DMS 273 (cell line): ENCODE results near the gene EFCAB13.
"Not testable (repeated sequence)": the region's sequence is repeated elsewhere in the genome, so short reads cannot be mapped to it uniquely, and the experiment has no call there.

Experiments used
- DNase-seq: peaks from one replicate; lab custom pipeline; 2025; ENCODE audit not compliant: unreplicated experiment; lab: John Stamatoyannopoulos, UW

EFCAB13 gene

DNA sequence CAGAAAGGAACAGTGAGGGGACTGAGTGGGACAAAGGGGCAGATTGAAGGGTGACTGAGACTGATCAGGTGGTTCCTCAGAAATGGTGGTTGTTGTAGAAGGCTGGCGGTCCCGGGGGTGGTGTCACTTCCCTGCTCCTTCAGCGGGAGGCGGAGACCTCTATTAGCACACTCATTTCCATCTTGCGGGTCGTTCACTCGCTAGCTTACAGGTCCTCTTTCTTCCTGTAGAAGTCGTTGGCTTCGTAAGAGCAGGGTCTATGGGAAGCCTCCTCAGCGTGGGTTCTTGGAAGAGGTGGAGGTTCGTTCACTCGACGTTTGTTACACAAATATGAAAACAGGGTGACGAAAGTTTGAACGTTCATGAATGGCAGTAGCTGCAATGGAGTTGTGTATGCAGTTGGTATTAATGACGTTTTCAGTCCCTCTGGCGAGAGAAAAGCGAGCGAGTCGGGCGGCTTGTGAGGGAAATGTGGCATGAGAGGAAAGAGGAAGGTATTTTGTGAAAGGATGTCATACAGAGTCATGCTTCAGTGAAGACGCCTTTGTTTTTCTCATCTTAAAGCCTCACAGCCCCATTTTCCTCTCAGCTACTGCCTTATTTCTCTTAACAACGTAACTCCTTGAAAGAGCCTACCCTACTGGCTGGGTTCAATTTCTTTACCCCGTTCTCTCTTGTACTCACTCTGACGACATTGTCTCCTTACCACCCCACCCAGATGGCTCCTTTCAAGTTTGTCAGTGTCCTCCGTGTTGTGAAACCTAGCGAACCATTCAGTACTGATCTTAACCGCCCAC, 667 bp downstream of the EFCAB13 start:
- DNase-seq, result peak; percentile 75

DNA sequence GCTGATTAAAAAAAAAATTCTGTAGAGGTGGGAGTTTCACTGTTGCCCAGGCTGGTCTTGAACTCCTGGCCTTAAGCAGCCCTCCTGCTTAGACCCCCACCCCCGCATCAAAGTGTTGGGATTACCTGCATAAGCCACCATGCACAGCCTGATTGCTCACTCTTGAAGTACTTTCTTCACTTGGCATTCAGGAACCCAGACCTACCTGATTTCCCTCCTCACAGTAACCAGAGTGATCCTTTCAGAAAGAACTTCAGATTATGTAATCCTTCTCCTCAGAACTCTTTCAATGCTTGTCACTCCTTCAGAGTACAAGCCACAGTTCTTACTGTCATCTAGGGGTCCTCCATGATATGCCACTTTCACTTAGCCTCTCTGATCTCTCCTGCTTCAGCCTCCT, 1.4 kb downstream of the EFCAB13 start:
- no peak for DNase-seq

DNA sequence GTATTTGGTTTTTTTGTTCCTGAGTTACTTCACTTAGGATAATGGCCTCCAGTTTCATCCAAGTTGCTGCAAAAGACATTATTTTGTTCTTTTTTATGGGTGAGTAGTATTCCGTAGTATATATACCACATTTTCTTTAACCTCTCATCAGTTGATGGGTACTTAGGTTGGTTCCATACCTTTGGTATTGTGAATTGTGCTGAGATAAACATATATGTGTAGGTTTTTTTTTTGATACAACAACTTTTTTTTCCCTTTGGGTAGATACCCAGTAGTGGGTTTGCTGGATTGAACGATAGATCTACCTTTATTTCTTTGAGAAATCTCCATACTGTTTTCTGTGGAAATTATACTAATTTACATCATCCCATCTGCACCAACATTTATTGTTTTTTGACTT, 6.8 kb downstream of the EFCAB13 start:
- DNase-seq, result no peak

DNA sequence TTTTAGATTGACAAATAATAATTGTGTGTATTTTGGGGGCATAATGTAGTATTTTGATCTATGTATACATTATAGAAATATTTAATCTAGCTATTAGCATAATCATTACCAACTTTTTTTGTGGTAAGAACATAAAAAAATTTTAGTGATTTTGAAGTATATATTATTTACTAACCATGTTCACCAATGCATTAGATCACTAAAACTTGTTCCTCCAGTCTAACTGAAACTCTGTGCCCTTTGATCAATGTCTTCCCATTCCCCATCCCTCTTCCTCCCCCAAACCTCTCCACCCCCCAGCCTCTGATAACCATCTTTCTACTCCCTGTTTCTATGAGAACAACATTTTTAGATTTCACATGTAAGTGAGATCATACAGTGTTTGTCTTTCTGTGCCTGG, 8.5 kb downstream of the EFCAB13 start:
- no peak for DNase-seq

DNA sequence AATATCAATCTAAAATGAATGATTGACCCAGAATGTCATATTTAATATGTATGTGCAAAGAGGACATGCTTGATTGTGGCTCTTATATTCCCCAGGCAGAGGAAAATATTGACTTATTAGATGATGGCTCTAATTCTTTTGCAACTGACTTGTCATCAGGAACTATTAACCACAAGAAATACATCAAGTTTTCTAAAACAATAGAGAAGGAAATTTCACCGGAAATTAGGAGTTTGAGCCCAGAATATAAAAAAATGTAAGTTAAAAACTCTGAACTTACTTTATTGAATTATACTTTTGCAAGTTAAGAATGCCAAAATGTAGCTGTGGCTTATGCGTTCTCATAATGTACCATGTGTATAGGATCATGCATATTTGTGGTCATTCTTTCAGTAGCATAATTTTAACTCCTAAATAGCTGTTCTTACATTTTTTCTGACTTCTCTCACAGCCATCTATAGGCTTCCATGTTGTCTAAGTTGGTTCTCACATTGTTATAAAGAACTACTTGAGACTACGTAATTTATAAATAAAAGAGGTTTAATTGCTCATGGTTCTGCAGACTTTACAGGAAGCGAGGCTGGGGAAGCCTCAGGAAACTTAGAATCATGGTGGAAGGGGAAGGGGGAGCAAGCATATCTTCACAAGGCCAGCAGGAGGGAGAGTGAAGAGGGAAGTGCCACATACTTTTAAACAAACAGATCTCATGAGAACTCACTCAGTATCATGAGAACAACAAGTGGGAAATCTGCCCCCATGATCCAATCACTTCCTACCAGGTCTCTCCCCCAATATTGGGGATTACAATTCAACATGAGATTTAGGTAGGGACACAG, 11.6 kb downstream of the EFCAB13 start:
- DNase-seq, result no peak

DNA sequence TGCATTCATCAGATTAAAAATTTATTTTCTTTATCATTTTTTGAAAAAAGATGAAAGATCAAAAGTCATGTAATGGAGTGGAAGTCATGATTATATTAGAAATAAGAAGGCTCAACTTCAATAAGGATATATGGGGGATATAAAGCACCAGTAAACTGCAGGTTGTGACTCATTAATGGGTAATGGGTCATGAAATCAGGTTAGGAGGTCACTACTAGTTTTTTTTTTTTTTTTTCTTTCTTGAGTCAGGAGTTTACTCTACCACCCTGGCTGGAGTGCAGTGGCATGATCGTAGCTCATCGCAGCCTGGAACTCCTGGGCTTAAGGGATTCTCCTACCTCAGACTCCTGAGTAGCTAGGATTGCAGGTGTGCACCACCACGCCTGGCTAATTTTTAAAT, 14.3 kb downstream of the EFCAB13 start:
- DNase-seq, result no peak

DNA sequence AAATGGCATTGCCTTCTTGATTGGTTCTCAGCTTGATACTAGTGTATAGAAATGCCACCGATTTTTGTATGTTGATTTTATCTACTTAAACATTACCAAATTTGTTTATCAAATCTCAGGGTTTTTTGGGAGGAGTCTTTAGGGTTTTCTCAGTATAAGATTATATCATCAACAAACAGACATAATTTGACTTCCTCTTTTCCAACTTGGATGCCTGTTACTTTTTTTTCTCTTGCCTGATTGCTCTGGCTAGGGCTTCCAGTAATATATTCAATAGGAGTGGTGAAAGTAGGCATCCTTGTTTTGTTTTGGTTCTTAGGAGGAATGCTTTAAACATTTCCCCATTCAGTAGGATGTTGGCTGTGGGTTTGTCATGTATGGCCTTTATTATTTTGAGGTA, 29.1 kb downstream of the EFCAB13 start:
- DNase-seq, result no peak

DNA sequence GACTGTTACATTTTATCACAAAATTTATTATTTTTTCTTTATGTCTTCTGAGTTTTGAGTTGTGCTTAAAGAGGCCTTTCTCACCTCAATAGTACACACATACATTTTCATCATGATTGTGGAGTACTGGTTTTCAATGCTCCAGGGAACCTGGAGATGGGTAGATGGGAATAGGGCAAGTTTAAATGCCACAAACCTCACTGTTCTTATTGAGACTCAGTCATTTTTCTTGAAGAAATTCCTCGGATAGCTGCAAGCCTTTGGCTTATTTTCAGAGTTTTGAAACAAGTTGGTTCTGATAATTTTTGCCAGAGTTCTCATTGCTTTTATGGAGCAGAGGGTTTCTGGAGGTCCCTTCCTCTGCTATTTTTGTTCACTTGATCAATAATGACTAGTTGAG, 34.9 kb downstream of the EFCAB13 start:
- DNase-seq, result no peak

DNA sequence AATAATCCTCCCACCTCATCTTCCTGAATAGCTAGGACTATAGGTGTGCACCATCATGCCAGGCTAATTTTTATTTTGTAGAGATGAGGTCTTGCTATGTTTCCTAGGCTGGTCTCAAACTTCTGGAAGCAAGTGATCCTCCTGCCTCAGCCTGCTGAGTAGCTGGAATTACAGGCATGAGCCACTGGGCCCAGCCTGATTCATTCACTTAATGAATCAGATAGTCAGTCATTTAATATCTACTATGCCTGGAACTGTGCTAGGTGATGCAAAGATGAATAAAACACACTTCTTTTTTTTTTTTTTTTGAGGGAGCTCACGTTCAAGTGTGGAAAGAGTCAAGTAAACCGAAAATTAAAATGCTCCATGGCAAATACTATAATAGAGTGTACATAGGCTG, 39.4 kb downstream of the EFCAB13 start:
- no peak for DNase-seq

DNA sequence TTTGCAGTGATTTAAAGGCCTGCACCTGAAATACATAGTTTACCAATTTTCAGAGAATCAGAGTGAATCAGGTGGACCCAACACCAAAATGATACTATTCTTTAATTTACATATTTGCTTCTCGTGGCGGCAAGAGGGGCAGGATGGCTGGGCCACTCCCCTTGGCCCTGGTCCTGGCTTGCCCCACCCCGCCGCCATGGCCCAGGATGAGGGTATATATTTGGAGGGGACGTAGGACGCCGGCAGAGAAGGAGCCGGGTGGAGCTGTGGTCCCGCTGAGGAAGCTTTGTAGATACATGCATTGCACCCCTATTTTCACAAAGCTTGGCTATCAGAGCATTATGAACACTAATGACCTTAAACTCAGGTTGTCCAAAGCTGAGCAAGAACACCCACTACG, 43.5 kb downstream of the EFCAB13 start:
- DNase-seq, result no peak

DNA sequence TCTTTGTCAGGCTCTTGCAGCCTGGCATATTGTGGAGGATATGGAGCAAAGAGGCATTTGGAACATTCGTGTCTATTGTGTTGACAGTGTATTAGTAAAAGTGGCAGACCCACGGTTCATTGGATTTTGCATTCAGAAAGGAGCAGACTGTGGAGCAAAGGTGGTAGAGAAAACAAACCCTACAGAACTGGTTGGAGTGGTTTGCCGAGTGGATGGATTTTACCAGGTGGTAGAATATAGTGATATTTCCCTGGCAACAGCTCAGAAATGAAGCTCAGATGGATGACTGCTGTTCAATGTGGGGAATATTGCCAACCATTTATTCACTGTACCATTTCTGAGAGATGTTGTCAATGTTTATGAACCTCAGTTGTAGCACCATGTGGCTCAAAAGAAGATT, 44.5 kb downstream of the EFCAB13 start:
- no peak for DNase-seq

DNA sequence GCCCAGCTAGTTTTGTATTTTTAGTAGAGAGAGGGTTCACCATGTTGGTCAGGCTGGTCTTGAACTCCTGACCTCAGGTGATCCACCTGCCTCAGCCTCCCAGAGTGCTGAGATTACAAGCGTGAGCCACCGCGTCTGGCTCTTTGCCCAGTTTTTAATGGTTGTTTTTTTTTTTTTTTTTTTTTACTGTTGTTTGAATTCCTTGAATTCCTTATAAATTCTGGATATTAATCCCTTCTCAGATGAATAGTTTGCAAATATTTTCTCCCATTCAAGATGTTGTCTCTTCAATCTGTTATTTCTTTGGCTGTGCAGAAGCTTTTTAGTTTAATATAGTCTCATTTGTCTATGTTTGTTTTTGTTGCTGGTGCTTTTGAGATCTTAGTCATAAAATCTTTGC, 47.1 kb downstream of the EFCAB13 start:
- DNase-seq, result not testable (repeated sequence)

DNA sequence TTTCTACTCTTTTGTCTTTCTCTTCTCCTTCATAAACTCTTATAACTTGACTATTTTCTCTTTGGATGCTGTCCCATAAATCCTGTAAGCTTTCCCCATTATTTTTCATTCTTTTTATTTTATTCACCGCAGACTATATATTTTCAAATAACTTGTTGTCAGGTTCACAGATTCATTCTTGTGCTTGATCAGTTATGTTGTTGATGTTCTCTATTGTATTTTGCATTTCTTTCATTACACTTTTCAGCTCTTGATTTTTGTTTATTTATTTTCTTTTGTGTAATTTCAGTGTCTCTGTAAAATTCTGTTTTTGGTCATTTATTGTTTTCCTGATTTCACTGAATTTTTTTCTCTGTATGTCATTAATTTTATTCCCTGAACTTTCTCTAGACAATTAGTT, 49.2 kb downstream of the EFCAB13 start:
- no peak for DNase-seq

DNA sequence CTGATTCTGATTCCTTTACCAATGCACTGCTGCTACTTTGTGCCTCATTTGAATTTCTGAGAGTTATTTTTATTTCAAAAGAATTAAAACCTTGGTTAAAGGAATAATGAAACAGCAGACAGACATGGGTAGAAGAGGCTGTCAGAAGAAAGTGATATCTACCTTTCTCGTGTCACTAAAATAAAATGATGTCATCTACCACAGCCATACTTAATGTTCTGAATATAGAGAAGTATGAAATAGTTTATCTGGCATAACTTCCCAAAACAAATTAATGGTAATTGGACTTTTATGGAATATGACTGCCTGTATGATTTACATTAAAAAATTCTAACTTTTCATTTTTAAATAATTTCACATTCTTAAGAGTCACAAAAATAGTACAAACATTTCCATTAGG, 52.5 kb downstream of the EFCAB13 start:
- DNase-seq, result no peak

DNA sequence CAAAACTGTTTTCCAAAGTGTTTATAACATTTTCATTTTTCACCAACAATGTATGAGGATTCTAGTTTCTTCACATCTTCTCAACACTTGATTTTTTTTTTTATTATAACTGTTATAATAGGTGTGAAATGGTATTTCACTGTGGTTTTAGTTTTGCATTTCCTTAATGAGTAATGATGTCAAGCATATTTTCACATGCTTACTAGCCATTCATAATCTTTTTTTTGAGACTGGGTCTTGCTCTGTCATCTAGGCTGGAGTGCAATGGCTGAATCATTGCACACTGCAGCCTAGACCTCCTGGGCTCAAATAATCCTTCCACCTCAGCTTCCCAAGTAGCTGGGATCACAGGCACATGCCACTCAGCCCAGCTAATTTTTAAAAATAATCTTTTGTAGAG, 65.1 kb downstream of the EFCAB13 start:
- DNase-seq, result no peak

DNA sequence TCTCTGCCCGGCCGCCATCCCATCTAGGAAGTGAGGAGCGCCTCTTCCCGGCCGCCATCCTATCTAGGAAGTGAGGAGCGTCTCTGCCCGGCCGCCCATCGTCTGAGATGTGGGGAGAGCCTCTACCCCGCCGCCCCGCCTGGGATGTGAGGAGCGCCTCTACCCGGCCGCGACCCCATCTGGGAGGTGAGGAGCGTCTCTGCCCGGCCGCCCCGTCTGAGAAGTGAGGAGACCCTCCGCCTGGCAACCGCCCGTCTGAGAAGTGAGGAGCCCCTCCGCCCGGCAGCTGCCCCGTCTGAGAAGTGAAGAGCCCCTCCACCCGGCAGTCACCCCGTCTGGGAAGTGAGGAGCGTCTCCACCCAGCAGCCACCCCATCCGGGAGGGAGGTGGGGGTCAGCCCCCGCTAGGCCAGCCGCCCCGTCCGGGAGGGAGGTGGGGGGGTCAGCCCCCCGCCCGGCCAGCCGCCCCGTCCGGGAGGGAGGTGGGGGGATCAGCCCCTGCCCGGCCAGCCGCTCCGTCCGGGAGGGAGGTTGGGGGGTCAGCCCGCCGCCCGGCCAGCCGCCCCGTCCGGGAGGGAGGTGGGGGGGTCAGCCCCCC, 73.9 kb downstream of the EFCAB13 start:
- not testable (repeated sequence) for DNase-seq

DNA sequence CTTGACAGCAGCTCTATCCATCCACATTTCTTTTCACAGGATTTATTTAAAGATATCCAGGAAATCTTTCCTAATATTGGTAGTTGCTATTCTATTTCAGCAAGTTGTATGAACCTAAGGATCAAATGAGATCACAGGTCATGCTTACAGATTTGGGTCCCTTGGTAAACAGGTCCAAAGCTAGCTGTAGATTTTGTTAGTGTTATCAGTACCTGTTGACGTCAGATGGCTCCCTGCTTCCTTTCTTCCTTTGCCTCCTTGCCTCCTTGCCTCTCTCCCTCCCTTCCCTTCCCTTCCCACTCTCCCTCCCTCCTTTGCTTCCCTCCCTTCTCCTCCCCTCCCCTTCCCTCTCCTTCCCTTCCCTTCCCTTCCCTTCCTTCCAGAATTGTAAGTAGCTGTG, 76.6 kb downstream of the EFCAB13 start:
- no peak for DNase-seq

DNA sequence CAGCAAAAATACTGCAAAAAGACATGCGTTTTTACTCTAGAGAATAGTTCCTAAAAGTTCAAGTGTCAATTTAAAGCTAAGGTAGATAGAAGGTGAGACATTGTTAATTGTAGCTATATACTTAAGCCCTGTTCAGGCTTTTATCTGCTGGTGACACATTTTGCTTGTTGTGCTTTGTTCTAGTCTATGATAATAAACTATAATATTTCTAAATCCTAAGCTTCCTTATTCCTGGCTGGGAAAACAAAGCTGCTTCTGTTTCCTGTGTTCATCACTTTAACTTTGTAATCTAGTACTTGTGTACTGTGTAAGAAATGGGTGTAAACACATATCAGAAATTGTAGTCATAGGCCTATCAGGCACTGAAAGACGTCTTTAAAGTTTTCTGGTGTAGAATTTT, 77.3 kb downstream of the EFCAB13 start:
- no peak for DNase-seq

DNA sequence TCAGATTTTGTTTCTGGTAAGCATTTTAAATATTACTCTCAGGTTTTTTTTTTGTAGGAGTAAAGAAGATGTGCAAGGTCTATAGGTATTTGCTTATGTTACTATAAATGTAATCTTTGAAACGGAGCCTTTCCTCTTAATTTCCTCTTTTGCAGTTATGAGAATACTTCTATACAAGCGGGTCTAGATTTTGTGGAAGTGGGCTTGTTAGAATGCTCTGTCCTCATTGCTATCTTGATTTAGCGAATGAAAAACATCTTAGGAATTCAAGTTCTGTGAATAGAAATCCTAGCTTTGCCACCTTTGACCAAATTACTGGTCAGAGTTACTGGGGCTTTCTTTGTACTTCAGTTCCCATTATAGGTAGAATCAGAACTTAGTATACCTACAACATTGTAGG, 80.3 kb downstream of the EFCAB13 start:
- no peak for DNase-seq

DNA sequence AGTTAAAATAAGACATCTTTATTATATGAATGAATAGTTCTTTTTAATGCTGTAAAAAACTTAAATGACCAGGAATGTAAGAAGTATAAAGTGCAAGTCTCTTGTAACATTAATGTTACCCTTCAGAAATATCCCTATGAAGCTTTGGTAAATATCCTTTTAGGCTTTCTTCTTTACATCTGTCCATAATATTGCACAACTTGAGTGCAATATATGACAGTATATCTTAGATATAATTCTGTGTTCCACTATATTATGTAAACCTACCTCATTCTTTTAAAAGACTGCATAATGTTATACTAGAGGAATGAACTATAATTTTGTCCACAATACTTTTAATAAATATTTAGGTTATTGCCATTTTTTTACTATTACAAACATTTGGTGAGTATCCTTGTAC, 81.1 kb downstream of the EFCAB13 start:
- DNase-seq, result no peak

DNA sequence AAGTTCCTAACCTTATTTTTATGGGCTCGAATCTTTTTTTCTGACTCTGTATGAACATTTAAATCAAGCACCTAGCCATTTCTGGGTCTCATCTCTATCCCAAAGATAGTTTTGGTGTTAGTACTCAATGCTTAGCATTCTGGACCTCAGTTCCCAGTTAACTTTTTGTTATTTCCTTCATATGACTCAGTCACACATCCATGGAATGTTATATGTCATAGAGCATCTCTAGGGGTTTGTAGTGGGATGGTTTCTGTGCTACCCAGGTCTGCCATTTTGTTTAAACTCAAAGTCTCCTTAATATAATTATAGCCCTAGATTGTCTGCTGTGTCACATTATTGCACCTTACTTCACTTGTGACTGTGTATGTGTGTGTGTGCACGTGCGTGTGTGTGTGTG, 90.1 kb downstream of the EFCAB13 start:
- DNase-seq, result no peak

DNA sequence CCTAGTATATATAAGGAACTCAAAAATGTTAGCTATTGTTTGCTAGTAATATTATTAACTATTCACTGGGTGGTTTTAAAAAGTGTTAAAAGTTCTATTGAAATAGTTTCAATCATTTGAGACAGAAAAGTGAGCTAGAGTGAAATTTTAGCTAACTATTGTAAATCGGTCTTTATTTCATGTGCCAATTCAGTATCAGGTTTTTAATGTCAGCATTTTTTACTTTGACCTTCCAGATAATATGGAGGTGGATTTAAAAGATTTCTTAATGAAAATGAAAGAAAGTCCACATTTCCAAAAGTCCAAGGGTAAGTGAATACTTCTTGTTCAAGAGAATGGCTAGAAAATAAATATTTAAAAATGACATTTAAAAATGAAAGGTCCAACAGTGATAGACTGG, 90.9 kb downstream of the EFCAB13 start:
- DNase-seq, result no peak
